Left lung (tissue), 10 donors: Measurements from ENCODE around the gene EFCC1. TPM values are rescaled to one million over a fixed set of nuclear protein-coding genes. Genes with fewer than 3 reads are reported as not detected.

Experiments
- ATAC-seq: fragments of 200-7000 bp; cut with Tn5 transposase; one replicate; pipeline ENCODE4 v1.9.1; 2020; ENCODE audit warnings: moderate library complexity
- DNase-seq, 4 donors: peaks; one replicate each; pipeline ENCODE4 v3.0.0-alpha.2; 2013 to 2020
- H3K27ac ChIP-seq, 2 donors: fragments of 200-600 bp; sonication (generic) in 1 of 2; one replicate each; pipeline versions ENCODE4 v1.5.0 to v1.8.0; 2020 to 2021
- H3K27me3 ChIP-seq, 2 donors: fragments of 200-600 bp; sonication (generic) in 1 of 2; one replicate each; pipeline versions ENCODE4 v1.5.0 to v1.8.0; 2020 to 2021
- H3K36me3 ChIP-seq, 2 donors: fragments of 200-600 bp; sonication (generic) in 1 of 2; one replicate each; pipeline versions ENCODE4 v1.5.0 to v1.8.0; 2020 to 2021
- H3K4me1 ChIP-seq, 2 donors: fragments of 200-600 bp; one replicate each; pipeline ENCODE4 v1.8.0; 2021
- H3K4me3 ChIP-seq, 2 donors: fragments of 200-600 bp; sonication (generic) in 1 of 2; one replicate each; pipeline versions ENCODE4 v1.5.0 to v1.8.0; 2020 to 2021; ENCODE audit warnings: mild to moderate bottlenecking in 1 of 2
- H3K9me3 ChIP-seq, 2 donors: fragments of 200-600 bp; sonication (generic) in 1 of 2; one replicate each; pipeline versions ENCODE4 v1.5.0 to v1.8.0; 2020 to 2021
- intact Hi-C, 2 donors: fragments of 100-400 bp; cut with DNase I; formaldehyde crosslinking; loops; one replicate each; pipeline versions ENCODE4 v1.11.2 to v1.14.2; 2022
- polyA plus RNA-seq, 6 donors: library from polyadenylated mRNA; unstranded; fragments of 120-200 nt; gene quantifications; one replicate each; pipeline ENCODE4 v1.2.1, GENCODE V29; 2013; ENCODE audit not compliant: insufficient read length in 6 of 6
- total RNA-seq, 2 donors: library from RNA; stranded (reverse); fragmentation: NEBNext Ultra II Directional; extraction: Animal tissue kit (Norgen Biotek cat#: 25700); gene quantifications; one replicate each; pipeline ENCODE4 v1.2.1, GENCODE V29; 2021
- TF ChIP-seq, protein P1 (sequence below), 2 donors: fragments of 200-600 bp; sonication (generic) in 1 of 2; IDR thresholded peaks; one replicate each; pipeline versions ENCODE4 v1.5.0 to v1.8.0; 2021; ENCODE audit warnings: antibody characterized with exemption in 2 of 2
- donor health status: DM: no; HTN: yes; CAD: no.
- donor health status: DM: no; HTN: no; CAD: no.

Gene EFCC1
- total and polyA plus RNA-seq, 8 donors: 2.7 to 16.8 (median 12.9) TPM

DNA sequence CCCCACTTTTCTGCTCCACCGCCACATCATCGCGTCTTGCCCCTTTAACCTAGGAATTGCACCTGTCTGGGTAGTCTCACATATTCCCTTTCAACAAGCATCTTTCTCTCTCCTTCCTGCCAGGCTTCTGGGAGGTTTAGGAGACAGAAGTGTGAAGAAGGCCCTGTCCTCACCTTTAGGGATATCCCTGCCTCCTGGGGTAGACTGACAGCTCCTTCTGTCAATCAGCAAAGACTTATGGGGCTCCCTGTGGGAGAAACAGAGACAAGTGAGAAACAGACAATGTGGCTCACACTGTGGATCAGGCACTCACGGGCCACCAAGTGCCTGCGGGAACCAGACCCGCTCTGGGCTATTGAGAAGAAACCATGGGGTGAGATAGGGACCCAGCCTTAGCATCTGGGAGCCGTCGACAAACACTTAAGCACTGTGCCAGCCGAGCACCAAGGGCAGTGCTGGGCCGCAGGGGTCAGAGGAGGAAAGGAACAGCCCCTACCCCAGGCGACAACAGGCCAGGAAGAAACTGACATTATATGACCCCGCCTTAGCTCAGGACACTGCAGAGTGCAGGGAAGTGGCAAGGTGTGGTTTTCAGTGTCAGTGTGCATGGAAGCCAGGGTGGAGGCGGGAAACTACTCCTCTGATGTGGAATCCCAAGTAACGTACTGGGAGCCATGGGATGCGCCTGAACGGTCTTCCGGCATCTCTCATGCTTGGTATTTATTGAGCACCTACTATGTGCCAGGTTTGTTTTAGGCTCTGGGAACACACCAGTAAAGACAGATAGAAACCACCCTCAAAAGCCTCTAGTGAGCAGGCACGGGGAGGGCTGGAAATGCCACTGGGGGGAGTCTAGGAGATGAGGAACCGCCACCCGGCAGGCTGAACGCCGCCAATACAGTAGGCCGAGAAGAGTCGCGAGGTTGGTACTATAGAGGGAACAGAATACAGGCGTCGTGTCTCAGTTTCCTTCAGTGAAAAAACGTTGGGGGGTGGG lies 1.8 kb downstream of the EFCC1 start:
- H3K4me1 ChIP-seq: peaks cover 24 to 56% of the 10 kb centered on the region in 2 donors
- no peaks in the 10 kb centered on the region for H3K36me3 ChIP-seq
- H3K4me3 ChIP-seq: peak overlapping the region in 1 of 2 donors; percentile 53
- TF ChIP-seq, protein P1, sequence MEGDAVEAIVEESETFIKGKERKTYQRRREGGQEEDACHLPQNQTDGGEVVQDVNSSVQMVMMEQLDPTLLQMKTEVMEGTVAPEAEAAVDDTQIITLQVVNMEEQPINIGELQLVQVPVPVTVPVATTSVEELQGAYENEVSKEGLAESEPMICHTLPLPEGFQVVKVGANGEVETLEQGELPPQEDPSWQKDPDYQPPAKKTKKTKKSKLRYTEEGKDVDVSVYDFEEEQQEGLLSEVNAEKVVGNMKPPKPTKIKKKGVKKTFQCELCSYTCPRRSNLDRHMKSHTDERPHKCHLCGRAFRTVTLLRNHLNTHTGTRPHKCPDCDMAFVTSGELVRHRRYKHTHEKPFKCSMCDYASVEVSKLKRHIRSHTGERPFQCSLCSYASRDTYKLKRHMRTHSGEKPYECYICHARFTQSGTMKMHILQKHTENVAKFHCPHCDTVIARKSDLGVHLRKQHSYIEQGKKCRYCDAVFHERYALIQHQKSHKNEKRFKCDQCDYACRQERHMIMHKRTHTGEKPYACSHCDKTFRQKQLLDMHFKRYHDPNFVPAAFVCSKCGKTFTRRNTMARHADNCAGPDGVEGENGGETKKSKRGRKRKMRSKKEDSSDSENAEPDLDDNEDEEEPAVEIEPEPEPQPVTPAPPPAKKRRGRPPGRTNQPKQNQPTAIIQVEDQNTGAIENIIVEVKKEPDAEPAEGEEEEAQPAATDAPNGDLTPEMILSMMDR (IDR thresholded peaks at IDR 0.05): no peak
- peaks cover 37 to 54% of the 10 kb centered on the region in 2 donors for H3K27me3 ChIP-seq
- peak overlapping the region in 1 of 2 donors; percentile 23 for H3K27ac ChIP-seq
- intact Hi-C loops: no loop called here
- ATAC-seq (no peak), DNase-seq (no peak)
- no peaks in the 10 kb centered on the region for H3K9me3 ChIP-seq

DNA sequence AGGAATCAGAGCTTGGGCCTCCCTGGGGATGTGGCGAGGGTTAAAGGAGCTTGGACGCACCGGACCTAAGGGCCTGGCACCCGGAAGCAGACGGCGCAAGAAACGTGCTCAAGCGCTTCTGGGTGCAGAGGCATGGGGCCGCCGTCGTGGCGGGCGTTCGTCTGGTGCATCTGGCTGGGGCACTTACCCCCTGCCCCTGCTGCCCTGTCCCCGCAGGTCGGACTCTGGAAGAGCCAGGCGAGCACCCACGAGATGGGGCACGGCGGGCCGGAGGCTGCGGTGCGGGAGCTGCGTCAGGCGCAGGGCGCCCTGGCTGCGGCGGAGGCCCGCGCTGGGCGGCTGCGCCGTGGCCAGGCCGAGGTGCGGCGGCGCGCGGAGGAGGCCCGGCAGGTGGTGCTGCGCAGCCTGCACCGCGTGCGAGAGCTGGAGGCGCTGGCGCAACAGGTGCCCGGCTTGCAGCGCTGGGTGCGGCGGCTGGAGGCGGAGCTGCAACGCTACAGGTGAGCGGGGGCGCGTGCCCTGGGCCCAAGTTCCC lies 2.5 kb downstream of the EFCC1 start:
- DNase-seq: peak in 2 of 4 donors; percentile 62 to 89
- H3K27me3 ChIP-seq: peaks cover 37 to 54% of the 10 kb centered on the region in 2 donors
- peaks cover 24 to 56% of the 10 kb centered on the region in 2 donors for H3K4me1 ChIP-seq
- peak overlapping the region in 1 of 2 donors; percentile 23 for H3K27ac ChIP-seq
- H3K4me3 ChIP-seq: peak overlapping the region in 1 of 2 donors; percentile 53
- H3K36me3 ChIP-seq: no peaks in the 10 kb centered on the region
- TF ChIP-seq, protein P1 (IDR thresholded peaks at IDR 0.05): no peak
- peak; percentile 87 for ATAC-seq
- H3K9me3 ChIP-seq: no peaks in the 10 kb centered on the region
- intact Hi-C loops: no loop called here

DNA sequence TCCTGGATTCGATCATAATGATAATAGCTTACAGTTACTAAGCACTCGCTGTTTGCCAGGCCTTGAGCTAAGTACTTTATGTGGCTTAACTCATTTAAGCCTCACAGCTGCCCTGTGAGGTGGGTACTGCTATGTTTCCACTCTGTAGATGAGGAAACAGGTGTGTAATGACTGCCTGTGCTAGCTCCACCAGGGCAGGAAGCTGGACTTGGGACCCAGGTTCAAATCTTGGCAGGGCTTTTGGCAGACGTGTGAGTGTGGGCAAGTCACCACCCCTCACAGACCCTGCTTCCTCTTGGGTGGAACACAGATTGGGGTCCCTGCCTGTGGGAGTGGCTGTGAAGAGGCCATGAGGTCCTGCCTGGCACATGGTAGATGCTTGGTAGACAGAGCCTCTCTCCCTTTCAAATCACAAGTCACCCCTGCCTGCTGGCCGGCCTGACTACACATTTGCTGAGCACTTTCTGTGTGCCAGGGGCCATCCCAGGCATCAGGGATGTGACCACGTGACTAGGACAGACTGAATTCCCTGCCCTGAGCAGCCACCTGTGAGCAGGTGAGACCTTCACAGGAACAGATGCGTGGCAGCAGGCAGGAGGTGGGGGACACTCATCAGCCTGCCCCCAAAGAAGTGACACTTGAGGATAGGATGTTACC lies 3.7 kb downstream of the EFCC1 start:
- intact Hi-C loops: no loop called here
- H3K27me3 ChIP-seq: peaks cover 36 to 45% of the 10 kb centered on the region in 2 donors
- H3K36me3 ChIP-seq: no peaks in the 10 kb centered on the region
- TF ChIP-seq, protein P1 (IDR thresholded peaks at IDR 0.05): no peak
- ATAC-seq: no peak
- H3K9me3 ChIP-seq: no peaks in the 10 kb centered on the region
- no peak for DNase-seq
- H3K4me3 ChIP-seq: no peak overlapping the region
- H3K27ac ChIP-seq: peak overlapping the region in 1 of 2 donors; percentile 67
- peaks cover 24 to 56% of the 10 kb centered on the region in 2 donors for H3K4me1 ChIP-seq

DNA sequence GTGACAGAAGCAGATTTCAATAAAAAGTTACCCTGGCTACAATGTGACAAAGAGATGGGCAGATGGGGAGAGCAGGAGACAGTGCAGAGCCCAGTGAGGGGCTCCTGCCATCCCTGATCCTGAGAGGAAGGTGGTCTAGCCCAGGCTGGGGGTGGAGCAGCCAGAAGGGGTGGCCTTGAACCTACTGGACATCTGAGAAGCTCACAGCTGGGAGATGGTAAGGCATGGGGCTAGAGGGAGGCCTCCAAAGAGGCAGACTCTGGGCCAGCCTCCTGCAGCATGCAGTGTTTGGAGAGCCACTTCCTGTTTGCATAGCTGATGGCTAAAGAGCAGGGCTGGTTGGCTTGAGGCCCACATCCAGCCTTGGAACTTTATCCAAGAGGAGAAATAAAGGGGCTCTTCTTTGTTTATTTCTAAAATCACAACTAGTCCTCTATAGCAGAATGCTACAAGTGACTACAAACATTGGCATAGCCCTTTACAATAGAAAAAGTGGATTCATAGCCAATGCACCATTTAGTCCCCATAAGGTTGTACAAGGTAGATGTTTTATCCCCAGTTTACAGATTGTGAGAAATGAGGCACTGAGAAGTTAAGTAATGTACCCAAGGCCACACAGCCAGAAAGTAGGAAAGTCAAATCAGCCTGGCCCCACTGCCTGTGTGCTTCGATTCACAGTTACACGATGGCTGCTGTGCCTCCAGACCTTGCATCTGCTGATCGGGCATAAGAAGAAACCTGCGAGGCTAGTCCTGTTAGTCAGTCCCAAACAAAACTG lies 4.6 kb downstream of the EFCC1 start:
- peak in 1 of 4 donors; percentile 87 for DNase-seq
- TF ChIP-seq, protein P1 (IDR thresholded peaks at IDR 0.05): no peak
- H3K27me3 ChIP-seq: peaks cover 28 to 35% of the 10 kb centered on the region in 2 donors
- peak; percentile 49 for ATAC-seq
- H3K9me3 ChIP-seq: no peaks in the 10 kb centered on the region
- peak overlapping the region in 1 of 2 donors; percentile 67 for H3K27ac ChIP-seq
- H3K4me3 ChIP-seq: no peak overlapping the region
- peaks cover 23 to 55% of the 10 kb centered on the region in 2 donors for H3K4me1 ChIP-seq
- no peaks in the 10 kb centered on the region for H3K36me3 ChIP-seq
- intact Hi-C loops: no loop called here
